ENCODE results near the gene MRPS7. TPM values are rescaled to one million over a fixed set of nuclear protein-coding genes. Genes with fewer than 3 reads are reported as not detected.

Gene MRPS7
- total and polyA plus RNA-seq, 2 of the 8 experiments (the other 6 are each of a cell fraction or from before 2014, with no cell fraction given): 63.4 to 79.4 TPM

DNA sequence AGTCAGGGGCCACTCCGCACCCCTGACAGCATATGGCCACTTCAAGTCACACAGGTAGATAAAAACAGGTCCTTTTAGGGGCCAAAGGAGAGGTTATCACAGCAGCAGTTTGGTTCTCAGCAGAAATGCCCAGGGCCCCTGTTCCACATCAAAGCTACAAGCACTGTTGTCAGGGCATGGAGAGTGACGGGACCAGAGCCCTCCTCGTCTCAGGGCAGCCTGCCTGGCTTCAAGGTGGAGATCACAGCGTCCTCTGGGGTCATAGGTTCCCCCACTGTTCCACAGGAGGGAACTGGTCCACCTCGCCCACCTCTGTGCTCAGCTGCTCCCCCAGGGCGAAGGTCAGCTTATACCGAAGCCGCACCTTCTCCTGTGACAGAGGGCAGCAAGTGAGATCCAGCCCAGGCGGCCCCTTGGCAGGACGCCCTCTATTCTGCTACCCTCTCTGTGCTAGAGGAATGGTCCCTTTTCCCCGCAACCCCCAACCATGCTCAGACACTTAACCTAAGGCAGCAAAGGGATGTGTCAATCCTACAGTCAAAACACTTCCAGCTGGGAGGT, 23.6 kb upstream of the MRPS7 start (continued):
- TF ChIP-seq, protein P1, sequence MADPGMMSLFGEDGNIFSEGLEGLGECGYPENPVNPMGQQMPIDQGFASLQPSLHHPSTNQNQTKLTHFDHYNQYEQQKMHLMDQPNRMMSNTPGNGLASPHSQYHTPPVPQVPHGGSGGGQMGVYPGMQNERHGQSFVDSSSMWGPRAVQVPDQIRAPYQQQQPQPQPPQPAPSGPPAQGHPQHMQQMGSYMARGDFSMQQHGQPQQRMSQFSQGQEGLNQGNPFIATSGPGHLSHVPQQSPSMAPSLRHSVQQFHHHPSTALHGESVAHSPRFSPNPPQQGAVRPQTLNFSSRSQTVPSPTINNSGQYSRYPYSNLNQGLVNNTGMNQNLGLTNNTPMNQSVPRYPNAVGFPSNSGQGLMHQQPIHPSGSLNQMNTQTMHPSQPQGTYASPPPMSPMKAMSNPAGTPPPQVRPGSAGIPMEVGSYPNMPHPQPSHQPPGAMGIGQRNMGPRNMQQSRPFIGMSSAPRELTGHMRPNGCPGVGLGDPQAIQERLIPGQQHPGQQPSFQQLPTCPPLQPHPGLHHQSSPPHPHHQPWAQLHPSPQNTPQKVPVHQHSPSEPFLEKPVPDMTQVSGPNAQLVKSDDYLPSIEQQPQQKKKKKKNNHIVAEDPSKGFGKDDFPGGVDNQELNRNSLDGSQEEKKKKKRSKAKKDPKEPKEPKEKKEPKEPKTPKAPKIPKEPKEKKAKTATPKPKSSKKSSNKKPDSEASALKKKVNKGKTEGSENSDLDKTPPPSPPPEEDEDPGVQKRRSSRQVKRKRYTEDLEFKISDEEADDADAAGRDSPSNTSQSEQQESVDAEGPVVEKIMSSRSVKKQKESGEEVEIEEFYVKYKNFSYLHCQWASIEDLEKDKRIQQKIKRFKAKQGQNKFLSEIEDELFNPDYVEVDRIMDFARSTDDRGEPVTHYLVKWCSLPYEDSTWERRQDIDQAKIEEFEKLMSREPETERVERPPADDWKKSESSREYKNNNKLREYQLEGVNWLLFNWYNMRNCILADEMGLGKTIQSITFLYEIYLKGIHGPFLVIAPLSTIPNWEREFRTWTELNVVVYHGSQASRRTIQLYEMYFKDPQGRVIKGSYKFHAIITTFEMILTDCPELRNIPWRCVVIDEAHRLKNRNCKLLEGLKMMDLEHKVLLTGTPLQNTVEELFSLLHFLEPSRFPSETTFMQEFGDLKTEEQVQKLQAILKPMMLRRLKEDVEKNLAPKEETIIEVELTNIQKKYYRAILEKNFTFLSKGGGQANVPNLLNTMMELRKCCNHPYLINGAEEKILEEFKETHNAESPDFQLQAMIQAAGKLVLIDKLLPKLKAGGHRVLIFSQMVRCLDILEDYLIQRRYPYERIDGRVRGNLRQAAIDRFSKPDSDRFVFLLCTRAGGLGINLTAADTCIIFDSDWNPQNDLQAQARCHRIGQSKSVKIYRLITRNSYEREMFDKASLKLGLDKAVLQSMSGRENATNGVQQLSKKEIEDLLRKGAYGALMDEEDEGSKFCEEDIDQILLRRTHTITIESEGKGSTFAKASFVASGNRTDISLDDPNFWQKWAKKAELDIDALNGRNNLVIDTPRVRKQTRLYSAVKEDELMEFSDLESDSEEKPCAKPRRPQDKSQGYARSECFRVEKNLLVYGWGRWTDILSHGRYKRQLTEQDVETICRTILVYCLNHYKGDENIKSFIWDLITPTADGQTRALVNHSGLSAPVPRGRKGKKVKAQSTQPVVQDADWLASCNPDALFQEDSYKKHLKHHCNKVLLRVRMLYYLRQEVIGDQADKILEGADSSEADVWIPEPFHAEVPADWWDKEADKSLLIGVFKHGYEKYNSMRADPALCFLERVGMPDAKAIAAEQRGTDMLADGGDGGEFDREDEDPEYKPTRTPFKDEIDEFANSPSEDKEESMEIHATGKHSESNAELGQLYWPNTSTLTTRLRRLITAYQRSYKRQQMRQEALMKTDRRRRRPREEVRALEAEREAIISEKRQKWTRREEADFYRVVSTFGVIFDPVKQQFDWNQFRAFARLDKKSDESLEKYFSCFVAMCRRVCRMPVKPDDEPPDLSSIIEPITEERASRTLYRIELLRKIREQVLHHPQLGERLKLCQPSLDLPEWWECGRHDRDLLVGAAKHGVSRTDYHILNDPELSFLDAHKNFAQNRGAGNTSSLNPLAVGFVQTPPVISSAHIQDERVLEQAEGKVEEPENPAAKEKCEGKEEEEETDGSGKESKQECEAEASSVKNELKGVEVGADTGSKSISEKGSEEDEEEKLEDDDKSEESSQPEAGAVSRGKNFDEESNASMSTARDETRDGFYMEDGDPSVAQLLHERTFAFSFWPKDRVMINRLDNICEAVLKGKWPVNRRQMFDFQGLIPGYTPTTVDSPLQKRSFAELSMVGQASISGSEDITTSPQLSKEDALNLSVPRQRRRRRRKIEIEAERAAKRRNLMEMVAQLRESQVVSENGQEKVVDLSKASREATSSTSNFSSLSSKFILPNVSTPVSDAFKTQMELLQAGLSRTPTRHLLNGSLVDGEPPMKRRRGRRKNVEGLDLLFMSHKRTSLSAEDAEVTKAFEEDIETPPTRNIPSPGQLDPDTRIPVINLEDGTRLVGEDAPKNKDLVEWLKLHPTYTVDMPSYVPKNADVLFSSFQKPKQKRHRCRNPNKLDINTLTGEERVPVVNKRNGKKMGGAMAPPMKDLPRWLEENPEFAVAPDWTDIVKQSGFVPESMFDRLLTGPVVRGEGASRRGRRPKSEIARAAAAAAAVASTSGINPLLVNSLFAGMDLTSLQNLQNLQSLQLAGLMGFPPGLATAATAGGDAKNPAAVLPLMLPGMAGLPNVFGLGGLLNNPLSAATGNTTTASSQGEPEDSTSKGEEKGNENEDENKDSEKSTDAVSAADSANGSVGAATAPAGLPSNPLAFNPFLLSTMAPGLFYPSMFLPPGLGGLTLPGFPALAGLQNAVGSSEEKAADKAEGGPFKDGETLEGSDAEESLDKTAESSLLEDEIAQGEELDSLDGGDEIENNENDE (IDR thresholded peaks at IDR 0.05; ENCODE audit: insufficient replicate concordance, low read length): no peak
- no peak for TF ChIP-seq BACH1 (IDR thresholded peaks at IDR 0.05; ENCODE audit: low read length)
- TF ChIP-seq ATF2 (IDR thresholded peaks at IDR 0.05; ENCODE audit: low read length): no peak
- no peak for TF ChIP-seq CBX8 (IDR thresholded peaks at IDR 0.05; ENCODE audit: borderline replicate concordance, low read depth, low read length)
- TF ChIP-seq MAX (IDR thresholded peaks at IDR 0.05): no peak
- TF ChIP-seq KDM1A (IDR thresholded peaks at IDR 0.05; ENCODE audit: borderline replicate concordance, low read length): no peak
- TF ChIP-seq TBP (IDR thresholded peaks at IDR 0.05; ENCODE audit: low read depth, low read length): no peak
- TF ChIP-seq RFX5 (IDR thresholded peaks at IDR 0.05; ENCODE audit: borderline replicate concordance, low read depth, low read length): no peak
- TF ChIP-seq EP300 (IDR thresholded peaks at IDR 0.05; ENCODE audit: borderline replicate concordance in 1 of 2, low read depth in 2 of 2, low read length in 2 of 2): no peak
